Activated CD4-positive, alpha-beta T cell treated with anti-CD3 and anti-CD28 coated beads for 36 hours (primary cell): Measurements from ENCODE around the gene AKNA. TPM values are rescaled to one million over a fixed set of nuclear protein-coding genes. Genes with fewer than 3 reads are reported as not detected.

ENCODE experiments used
- ATAC-seq: fragments of 200-7000 bp; cut with Tn5 transposase; one replicate; pipeline ENCODE4 v1.10.0; 2021; ENCODE audit warnings: mild to moderate bottlenecking, moderate library complexity
- CTCF ChIA-PET: fragments of 350-600 bp; sonication (Branson Sonifier 250); formaldehyde crosslinking; loops from one replicate; lab custom pipeline; 2021; ENCODE audit warnings: antibody characterized with exemption; lab: Charles Lee
- POLR2A ChIA-PET: fragments of 350-600 bp; sonication (Branson Sonifier 250); formaldehyde crosslinking; loops from one replicate; lab custom pipeline; 2021; ENCODE audit warnings: antibody characterized with exemption, inconsistent platforms; lab: Charles Lee
- DNase-seq: peaks from one replicate; pipeline ENCODE4 v3.0.0-alpha.2; 2020
- H3K27ac Mint-ChIP-seq: one replicate; pipeline ENCODE4 v1.8.0; 2021; ENCODE audit warnings: mixed read lengths
- H3K27me3 Mint-ChIP-seq: one replicate; pipeline ENCODE4 v1.8.0; 2021; ENCODE audit warnings: mixed read lengths
- H3K36me3 Mint-ChIP-seq: one replicate; pipeline ENCODE4 v1.8.0; 2021; ENCODE audit warnings: low read depth, mixed read lengths
- H3K4me1 Mint-ChIP-seq: one replicate; pipeline ENCODE4 v1.8.0; 2021; ENCODE audit warnings: mixed read lengths
- H3K4me3 Mint-ChIP-seq: one replicate; pipeline ENCODE4 v1.8.0; 2021; ENCODE audit warnings: mild to moderate bottlenecking, moderate library complexity, mixed read lengths
- H3K9me3 Mint-ChIP-seq: one replicate; pipeline ENCODE4 v1.8.0; 2021; ENCODE audit warnings: low read depth, mixed read lengths
- intact Hi-C, 2 experiments: fragments of 100-400 bp; cut with DNase I in 1 of 2; cut with micrococcal nuclease in 1 of 2; formaldehyde crosslinking; loops; one replicate each; pipeline versions ENCODE4 v1.14.2 to v1.15.1; 2022 to 2024; cut with DNase I, micrococcal nuclease
- total RNA-seq, 2 experiments: library from RNA; stranded (reverse); gene quantifications; one replicate each; pipeline ENCODE4 v1.2.3, GENCODE V29; 2021

Gene AKNA
- total RNA-seq, 2 experiments from 2014 or later = 135 to 141 TPM

DNA sequence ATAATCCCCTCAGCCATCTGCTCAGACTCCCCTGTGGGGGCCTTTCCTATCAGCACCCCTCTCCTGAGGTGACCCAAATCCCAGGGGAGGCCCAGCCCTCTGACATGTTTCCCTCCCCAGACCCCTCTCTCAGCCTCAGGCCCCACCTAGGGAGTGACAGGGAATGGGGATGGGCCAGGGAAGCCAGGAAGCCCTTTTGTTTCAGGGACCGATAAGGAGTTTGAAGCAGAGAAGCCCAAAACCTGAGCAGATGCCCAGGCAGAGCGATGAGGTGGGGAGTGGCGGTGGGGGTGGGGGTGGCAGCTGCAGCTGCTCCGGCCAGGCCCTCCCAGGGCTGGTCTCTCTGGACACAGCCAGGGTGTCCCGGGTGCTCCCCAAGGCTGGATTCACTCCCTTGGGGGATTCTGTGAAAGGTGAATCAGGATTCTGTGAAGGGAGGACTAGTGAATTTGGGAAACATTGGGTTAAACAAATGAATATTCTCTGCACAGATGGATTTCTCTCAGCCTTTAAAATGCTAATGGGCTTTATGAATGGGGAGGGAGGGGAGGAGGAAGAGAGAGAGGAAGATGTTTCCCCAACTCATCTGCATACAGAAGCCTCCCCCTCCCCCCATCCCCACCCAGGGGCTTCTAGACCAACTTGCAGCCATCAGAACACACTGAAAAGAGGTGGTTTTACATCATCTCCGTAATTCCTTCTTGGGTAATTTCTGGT lies 17.4 kb downstream of the AKNA start:
- H3K27ac Mint-ChIP-seq = peak overlapping the region; percentile 89

DNA sequence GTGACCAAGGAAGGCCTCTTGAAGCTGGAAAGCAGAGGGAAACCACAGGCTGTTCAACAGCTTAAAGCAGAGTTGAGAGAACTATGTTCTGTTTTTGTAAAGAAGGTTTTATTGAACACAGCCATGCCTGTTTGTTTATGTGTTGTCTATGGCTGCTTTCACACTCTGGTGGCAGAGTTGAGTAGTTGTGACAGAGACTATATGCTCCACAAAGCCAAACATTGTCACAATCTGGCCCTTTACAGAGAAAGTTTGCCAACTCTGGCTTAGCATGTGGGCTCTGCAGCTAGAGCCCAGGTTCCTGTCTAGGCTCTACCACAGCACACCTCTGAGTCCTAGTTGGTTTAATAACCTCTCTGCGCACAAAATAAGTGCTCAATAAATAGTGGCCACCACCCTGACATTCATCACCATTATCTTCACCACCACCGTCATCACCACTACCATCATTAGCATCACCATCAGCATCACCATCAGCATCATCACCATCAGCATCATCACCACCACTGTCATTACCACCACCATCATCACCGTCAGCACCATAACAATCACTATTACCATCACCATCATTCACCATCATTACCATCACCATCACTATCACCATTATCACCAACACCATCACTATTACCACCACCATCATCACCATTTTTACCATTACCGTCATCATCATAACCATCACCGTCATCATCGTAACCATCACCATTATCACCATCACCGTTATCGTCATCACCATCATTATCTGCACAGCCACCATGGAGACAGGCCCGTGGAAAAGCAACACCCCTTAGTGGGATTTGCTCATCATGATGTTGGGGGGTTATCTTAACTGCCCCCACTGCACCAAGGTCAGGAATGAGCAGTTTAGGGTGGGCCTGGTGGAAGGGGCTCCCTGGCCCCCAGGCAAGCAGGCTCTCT lies 18.3 kb downstream of the AKNA start:
- peaks cover 78% of the 10 kb centered on the region for H3K36me3 Mint-ChIP-seq

More for the DNA sequence above, 17.4 kb downstream of the AKNA start:
- no peak for DNase-seq
- Mint-ChIP-seq H3K9me3 (peaks cover 2% of the 10 kb centered on the region), H3K36me3 (peaks cover 79% of the 10 kb centered on the region), H3K4me3 (no peak overlapping the region), H3K27me3 (no peaks in the 10 kb centered on the region), H3K4me1 (peaks cover 88% of the 10 kb centered on the region)
- ChIA-PET POLR2A (no interaction called here), CTCF (interaction anchor here (1.3 kb wide), 1 partner anchor 27 kb away, joined by 4 read pairs; no protein-coding TSS in a partner anchor)
- intact Hi-C loops = no loop called here
- no peak for ATAC-seq

DNA sequence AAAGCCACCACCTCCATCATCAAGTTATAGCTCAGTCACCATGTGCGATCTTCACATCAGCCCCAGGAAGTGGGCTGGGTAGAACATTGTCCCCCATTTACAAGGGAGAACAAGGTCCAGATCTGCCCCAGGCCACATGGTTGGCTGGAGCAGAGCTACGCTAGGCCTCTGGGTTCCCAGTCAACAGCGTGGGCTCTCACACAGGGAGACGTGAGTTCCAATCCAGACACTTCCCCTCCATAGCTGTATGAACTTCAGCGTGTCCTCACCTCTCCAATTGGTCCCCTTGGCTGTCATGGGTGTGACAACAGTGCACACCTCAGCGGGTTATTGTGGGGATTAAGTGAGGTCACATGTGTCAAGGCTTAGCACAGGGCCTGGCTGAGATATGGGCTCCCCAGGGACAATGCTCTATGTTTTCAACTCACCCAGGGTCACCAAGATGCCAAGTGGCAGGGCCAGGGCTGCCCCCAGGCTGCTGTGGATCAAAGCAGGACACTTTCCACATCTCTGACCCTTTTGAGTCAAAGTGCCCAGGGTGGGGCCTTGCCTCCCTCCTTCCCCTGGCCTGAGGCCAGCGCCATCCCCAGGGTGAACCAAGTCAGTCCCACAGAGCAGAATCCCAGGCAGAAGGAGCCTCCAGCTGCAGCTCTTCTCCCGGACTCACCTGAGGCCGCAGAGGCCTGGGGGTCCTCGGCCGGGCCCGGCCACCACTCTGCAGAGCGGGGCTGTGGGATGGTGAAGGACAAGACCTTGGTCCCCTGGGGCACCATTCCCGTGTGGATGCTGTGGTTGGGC lies 19.8 kb downstream of the AKNA start:
- CTCF ChIA-PET = interaction anchor here (1.1 to 2.4 kb wide), 6 partner anchors 12 to 37 kb away, joined by 3 to 11 read pairs (median 5); no protein-coding TSS in a partner anchor
- H3K36me3 Mint-ChIP-seq = peaks cover 79% of the 10 kb centered on the region
- H3K27ac Mint-ChIP-seq = peak overlapping the region; percentile 84
- no peak for ATAC-seq
- H3K4me3 Mint-ChIP-seq = no peak overlapping the region
- no peaks in the 10 kb centered on the region for H3K27me3 Mint-ChIP-seq
- peaks cover 2% of the 10 kb centered on the region for H3K9me3 Mint-ChIP-seq
- H3K4me1 Mint-ChIP-seq = peaks cover 87% of the 10 kb centered on the region
- POLR2A ChIA-PET = interaction anchor here (0.6 kb wide), 2 partner anchors 11 to 262 kb away, joined by 3 to 5 read pairs; no protein-coding TSS in a partner anchor
- intact Hi-C loops = no loop called here
- DNase-seq = no peak

More for the DNA sequence above, 18.3 kb downstream of the AKNA start:
- Mint-ChIP-seq H3K27me3 (no peaks in the 10 kb centered on the region), H3K4me3 (no peak overlapping the region), H3K27ac (peak overlapping the region; percentile 33), H3K4me1 (peaks cover 87% of the 10 kb centered on the region), H3K9me3 (peaks cover 2% of the 10 kb centered on the region)
- DNase-seq (no peak), ATAC-seq (no peak)
- CTCF ChIA-PET = interaction anchor here (0.7 to 2.4 kb wide), 3 partner anchors 10 to 25 kb away, joined by 3 to 11 read pairs (median 4); no protein-coding TSS in a partner anchor
- intact Hi-C loops = no loop called here
- POLR2A ChIA-PET = no interaction called here

DNA sequence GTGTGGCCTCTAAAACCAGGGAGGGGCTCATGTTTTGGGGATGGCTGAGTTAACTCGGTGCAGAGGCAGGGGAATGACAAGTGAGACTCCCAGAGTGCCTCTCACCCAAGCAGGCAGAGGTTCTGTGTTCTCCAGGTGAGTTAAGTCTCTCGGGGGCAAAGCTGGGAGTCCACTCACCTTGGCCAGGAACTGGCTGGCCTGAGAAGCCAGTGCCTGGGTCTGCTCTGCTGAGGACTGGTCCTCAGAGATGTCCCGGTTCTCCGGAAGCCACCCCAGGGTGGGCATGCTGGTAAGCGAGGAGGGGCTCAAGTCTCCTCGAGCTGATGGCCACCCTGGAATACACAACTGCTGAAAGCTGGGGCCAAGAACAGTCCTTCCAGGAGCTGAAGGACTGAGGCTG lies 20.4 kb downstream of the AKNA start:
- ChIA-PET CTCF (interaction anchor here (0.8 to 2.4 kb wide), 7 partner anchors 12 to 38 kb away, joined by 3 to 11 read pairs (median 5); no protein-coding TSS in a partner anchor), POLR2A (interaction anchor here (0.6 to 0.7 kb wide), 3 partner anchors 11 to 262 kb away, joined by 3 to 5 read pairs (median 4); no protein-coding TSS in a partner anchor)
- DNase-seq (no peak), ATAC-seq (no peak)
- H3K27ac Mint-ChIP-seq = peak overlapping the region; percentile 84
- no peaks in the 10 kb centered on the region for H3K27me3 Mint-ChIP-seq
- H3K4me1 Mint-ChIP-seq = peaks cover 86% of the 10 kb centered on the region
- no peak overlapping the region for H3K4me3 Mint-ChIP-seq
- H3K36me3 Mint-ChIP-seq = peaks cover 85% of the 10 kb centered on the region
- H3K9me3 Mint-ChIP-seq = peaks cover 2% of the 10 kb centered on the region
- intact Hi-C loops = no loop called here

- peaks cover 87% of the 10 kb centered on the region for H3K36me3 Mint-ChIP-seq
- POLR2A ChIA-PET = interaction anchor here (0.7 to 1.2 kb wide), 3 partner anchors 19 to 222 kb away, joined by 3 to 4 read pairs (median 4); no protein-coding TSS in a partner anchor
- H3K4me1 Mint-ChIP-seq = peaks cover 82% of the 10 kb centered on the region
- intact Hi-C loops = loop anchor here (1.0 kb wide), 3 partner anchors 8 to 32 kb away; no protein-coding TSS in a partner anchor
- ATAC-seq (peak; percentile 72), DNase-seq (peak; percentile 69)
- H3K27ac Mint-ChIP-seq = peak overlapping the region; percentile 84
- no peaks in the 10 kb centered on the region for H3K27me3 Mint-ChIP-seq
- H3K4me3 Mint-ChIP-seq = peak overlapping the region; percentile 16
- peaks cover 2% of the 10 kb centered on the region for H3K9me3 Mint-ChIP-seq
- CTCF ChIA-PET = interaction anchor here (0.8 to 4.5 kb wide), 6 partner anchors 13 to 39 kb away, joined by 3 to 34 read pairs (median 5); partner anchors contain the start of gene AKNA
These were observed 21.3 kb downstream of the AKNA start for GRCh38 chr9:114366334-114367128.

DNA sequence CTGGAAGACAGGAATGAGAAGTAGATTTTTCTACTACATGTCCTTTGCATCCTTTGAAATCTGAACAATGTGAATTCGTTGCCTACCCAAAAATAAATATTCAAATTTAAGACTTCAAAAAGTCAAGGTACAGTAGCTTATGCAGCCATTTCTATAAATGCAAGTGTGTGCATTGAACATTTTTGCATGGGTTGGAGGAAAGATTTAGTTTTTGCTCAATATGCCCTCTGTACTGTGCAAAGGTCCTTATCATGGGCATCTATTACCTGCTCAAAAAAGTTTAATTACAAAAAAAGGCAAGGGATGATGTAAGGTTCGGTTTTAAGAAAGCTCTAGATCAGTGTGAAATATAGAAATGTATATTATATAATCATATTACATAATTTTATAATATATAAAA lies 22.6 kb downstream of the AKNA start:
- peaks cover 84% of the 10 kb centered on the region for H3K4me1 Mint-ChIP-seq
- peaks cover 2% of the 10 kb centered on the region for H3K9me3 Mint-ChIP-seq
- DNase-seq (no peak), ATAC-seq (no peak)
- H3K4me3 Mint-ChIP-seq = no peak overlapping the region
- POLR2A ChIA-PET = interaction anchor here (0.5 to 2.7 kb wide), 3 partner anchors 16 to 22 kb away, joined by 3 to 10 read pairs (median 8); partner anchors contain the start of gene AKNA
- CTCF ChIA-PET = interaction anchor here (1.3 to 4.5 kb wide), 3 partner anchors 18 to 30 kb away, joined by 3 to 34 read pairs (median 8); partner anchors contain the start of gene AKNA
- H3K36me3 Mint-ChIP-seq = peaks cover 90% of the 10 kb centered on the region
- peak overlapping the region; percentile 94 for H3K27ac Mint-ChIP-seq
- no peaks in the 10 kb centered on the region for H3K27me3 Mint-ChIP-seq
- intact Hi-C loops = no loop called here

GRCh38 chr9:114364134-114365041 lies 23.4 kb downstream of the AKNA start:
- peak overlapping the region; percentile 33 for H3K4me3 Mint-ChIP-seq
- no peak for DNase-seq
- intact Hi-C loops = no loop called here
- H3K4me1 Mint-ChIP-seq = peaks cover 84% of the 10 kb centered on the region
- peak overlapping the region; percentile 94 for H3K27ac Mint-ChIP-seq
- CTCF ChIA-PET = interaction anchor here (0.6 to 4.5 kb wide), 9 partner anchors 11 to 289 kb away, joined by 3 to 34 read pairs (median 5); partner anchors contain the start of gene AKNA
- ATAC-seq = peak; percentile 16
- H3K36me3 Mint-ChIP-seq = peaks cover 93% of the 10 kb centered on the region
- H3K27me3 Mint-ChIP-seq = no peaks in the 10 kb centered on the region
- POLR2A ChIA-PET = interaction anchor here (0.6 to 2.7 kb wide), 5 partner anchors 12 to 24 kb away, joined by 3 to 10 read pairs (median 3); no protein-coding TSS in a partner anchor
- no peaks in the 10 kb centered on the region for H3K9me3 Mint-ChIP-seq

DNA sequence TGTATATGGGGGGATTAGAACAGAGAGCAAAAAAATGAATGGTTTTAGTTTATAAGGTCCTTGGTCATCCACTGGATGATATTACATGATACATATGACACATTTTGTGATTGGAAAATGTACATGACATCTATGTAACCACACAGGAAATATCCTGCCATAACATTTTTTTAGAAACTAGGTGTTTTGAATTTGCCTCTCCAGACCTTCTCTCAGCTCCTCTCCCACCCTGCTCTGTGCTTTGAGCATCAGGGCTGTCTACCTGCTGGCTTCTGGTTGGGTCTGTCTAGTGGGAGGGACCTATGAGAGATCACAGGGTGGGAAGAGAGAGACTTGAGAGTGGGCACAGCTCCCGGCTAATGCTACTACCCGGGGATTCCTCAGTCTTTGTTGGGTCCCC lies 24.4 kb downstream of the AKNA start:
- Mint-ChIP-seq H3K27me3 (no peaks in the 10 kb centered on the region), H3K27ac (peak overlapping the region; percentile 94), H3K9me3 (no peaks in the 10 kb centered on the region), H3K4me3 (peak overlapping the region; percentile 33), H3K4me1 (peaks cover 84% of the 10 kb centered on the region), H3K36me3 (peaks cover 95% of the 10 kb centered on the region)
- DNase-seq = no peak
- ChIA-PET POLR2A (interaction anchor here (0.6 to 2.7 kb wide), 5 partner anchors 11 to 25 kb away, joined by 3 to 10 read pairs (median 3); no protein-coding TSS in a partner anchor), CTCF (interaction anchor here (1.0 to 4.5 kb wide), 7 partner anchors 10 to 42 kb away, joined by 3 to 34 read pairs (median 7); partner anchors contain the start of gene AKNA)
- intact Hi-C loops = loop anchor here (1.0 kb wide), 2 partner anchors 14 to 22 kb away; no protein-coding TSS in a partner anchor
- ATAC-seq = peak; percentile 49

DNA sequence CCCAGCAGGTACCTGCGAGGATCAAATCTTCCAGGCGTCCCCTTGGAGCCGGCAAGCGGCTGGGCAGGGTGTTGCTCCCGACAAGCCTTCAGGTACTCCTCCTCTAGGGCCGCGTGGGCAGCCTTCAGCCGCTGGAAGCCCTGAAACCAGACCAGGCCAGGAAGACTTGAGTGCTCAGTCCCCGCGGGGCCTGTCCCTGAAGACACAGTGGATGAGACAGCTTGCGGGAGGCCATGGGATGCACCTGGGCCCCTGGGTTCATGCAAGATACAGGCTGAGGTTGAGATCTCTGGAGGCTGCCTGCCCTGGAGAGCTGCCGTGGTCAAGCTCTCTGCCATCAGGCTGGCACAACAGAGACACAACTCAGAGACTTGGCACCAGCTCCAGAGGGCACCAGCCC lies 25.4 kb downstream of the AKNA start:
- Mint-ChIP-seq H3K27ac (peak overlapping the region; percentile 94), H3K4me1 (peaks cover 79% of the 10 kb centered on the region), H3K36me3 (peaks cover 95% of the 10 kb centered on the region), H3K27me3 (no peaks in the 10 kb centered on the region), H3K9me3 (no peaks in the 10 kb centered on the region), H3K4me3 (no peak overlapping the region)
- POLR2A ChIA-PET = no interaction called here
- intact Hi-C loops = no loop called here
- ATAC-seq (no peak), DNase-seq (no peak)
- CTCF ChIA-PET = interaction anchor here (0.7 to 4.5 kb wide), 8 partner anchors 9 to 291 kb away, joined by 3 to 34 read pairs (median 4); partner anchors contain the start of gene AKNA
